Stimulated activated CD4-positive, alpha-beta T cell treated with anti-CD3 and anti-CD28 coated beads, Interleukin-12 subunit alpha, Interleukin-12 subunit beta, amount 100 ng/mL, for 4 hours (primary cell): ENCODE measurements around the gene CCDC71L.

Experiments used
- DNase-seq: peaks from one replicate; pipeline ENCODE4 v3.0.0-alpha.2; 2020

CCDC71L gene

GRCh38 chr7:106658316-106659165 is 2.4 kb downstream of the CCDC71L start:
- DNase-seq: no peak

GRCh38 chr7:106657085-106657991 is 3.6 kb downstream of the CCDC71L start:
- DNase-seq: no peak

- no peak for DNase-seq
These were observed 5.1 kb downstream of the CCDC71L start for GRCh38 chr7:106655703-106656498.

- DNase-seq: no peak
These were observed 7.5 kb downstream of the CCDC71L start for GRCh38 chr7:106653488-106653887.

- no peak for DNase-seq
These were observed 8.0 kb downstream of the CCDC71L start for GRCh38 chr7:106652909-106653308.

- no peak for DNase-seq
These were observed 8.9 kb downstream of the CCDC71L start for GRCh38 chr7:106652092-106652491.

GRCh38 chr7:106646256-106646655 is 14.7 kb downstream of the CCDC71L start:
- DNase-seq: no peak

GRCh38 chr7:106644999-106645398 is 16.0 kb downstream of the CCDC71L start:
- no peak for DNase-seq

- no peak for DNase-seq
These were observed 17.6 kb downstream of the CCDC71L start for GRCh38 chr7:106643216-106644000.

GRCh38 chr7:106641416-106641815 is 19.5 kb downstream of the CCDC71L start:
- no peak for DNase-seq

GRCh38 chr7:106640368-106641141 is 20.4 kb downstream of the CCDC71L start:
- no peak for DNase-seq

- DNase-seq: no peak
These were observed 21.3 kb downstream of the CCDC71L start for GRCh38 chr7:106639476-106640334.

- no peak for DNase-seq
These were observed 25.5 kb downstream of the CCDC71L start for GRCh38 chr7:106635411-106635810.

GRCh38 chr7:106634958-106635357 is 26.0 kb downstream of the CCDC71L start:
- DNase-seq: no peak

GRCh38 chr7:106630648-106631047 is 30.3 kb downstream of the CCDC71L start:
- DNase-seq: no peak

- DNase-seq: no peak
These were observed 31.4 kb downstream of the CCDC71L start for GRCh38 chr7:106629516-106629915.

GRCh38 chr7:106626376-106627164 is 34.4 kb downstream of the CCDC71L start:
- no peak for DNase-seq

GRCh38 chr7:106625678-106626301 is 35.2 kb downstream of the CCDC71L start:
- DNase-seq: no peak

- DNase-seq: no peak
These were observed 37.1 kb downstream of the CCDC71L start for GRCh38 chr7:106623853-106624252.
